Putamen (tissue), 1 donor: ENCODE data around the gene TMIE.

ENCODE experiments used
- DNase-seq: peaks from one replicate; pipeline ENCODE4 v3.0.0-alpha.2; 2016; ENCODE audit warnings: low spot score

The TMIE gene

DNA sequence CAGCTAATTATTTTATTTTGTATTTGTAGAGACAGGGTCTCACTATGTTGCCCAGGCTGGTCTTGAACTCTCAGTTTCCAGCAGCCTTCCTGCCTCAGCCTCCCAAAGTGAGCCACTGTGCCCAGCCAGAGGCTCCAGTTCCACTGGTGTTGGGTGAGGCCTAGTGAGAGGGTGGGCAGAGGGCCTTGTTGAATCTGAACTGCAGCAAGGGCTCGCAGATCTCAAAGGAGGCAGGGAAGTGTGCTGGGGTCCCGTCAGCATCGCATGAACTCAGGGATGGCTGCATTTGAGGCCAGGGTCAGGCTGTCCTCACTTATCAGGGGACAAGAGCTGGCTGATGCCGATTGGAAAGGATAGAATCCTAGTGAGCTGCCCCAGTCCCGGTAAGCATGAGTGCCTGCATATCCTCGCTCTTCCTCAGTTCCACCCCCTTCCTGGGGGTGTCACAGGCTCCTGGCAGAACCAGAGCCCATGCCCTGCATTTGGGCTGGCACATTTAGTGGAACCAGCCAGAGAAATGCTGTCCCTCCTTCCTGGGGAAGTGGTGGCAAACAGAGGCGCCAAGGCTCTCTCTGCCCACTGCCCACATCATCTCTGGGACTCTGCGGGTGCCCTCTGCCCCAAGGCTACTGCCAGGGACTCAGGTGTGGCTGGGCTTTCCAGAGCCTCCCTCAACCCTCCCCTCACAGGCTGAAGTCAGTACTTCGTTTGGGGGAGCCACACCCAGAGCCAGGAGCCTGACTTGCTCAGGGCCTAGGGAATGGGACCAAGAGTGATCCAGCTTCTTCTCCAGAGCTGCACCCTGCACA, 31.8 kb upstream of the TMIE start:
- no peak for DNase-seq

DNA sequence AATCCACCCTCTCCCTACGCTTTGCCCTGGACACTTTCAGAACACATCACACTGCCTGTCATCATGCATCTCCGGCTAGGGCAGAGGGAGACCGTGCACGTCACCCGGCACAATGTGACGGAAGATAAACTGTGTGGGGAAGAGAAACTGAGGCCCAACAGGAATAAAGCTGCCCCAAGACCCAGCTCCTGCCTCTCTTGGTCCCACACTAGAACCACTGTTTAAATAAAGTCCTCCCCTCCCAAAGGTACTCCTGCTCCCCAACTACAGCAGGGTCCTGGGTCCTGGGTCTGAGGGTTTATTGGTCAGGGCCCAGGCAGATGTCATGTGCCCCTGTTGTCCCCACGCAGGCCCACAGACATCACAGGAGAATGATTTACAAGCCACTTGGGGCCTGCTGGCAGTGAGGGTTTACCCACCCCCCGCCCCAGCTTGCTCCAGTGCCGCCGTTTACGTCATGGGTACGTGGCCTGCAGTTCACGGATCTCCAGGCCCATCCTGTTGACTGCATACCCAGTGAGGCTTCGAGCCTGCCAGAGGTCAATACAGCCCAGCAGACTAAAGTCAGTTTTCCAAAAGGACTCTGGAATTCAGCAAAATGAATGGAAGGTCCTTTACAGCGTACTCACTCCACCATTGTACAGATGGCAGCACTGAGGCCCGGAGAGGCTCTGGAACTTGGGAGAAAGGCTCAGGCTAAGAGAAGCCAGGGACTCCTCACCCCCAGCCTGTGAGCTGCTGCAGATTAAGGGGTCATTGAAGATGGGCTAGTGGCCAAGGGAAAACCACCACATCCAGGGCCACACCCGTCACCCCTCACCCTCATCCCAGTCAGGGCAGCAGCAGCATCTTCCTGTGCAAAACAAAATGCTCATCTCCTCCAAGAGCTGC, 30.9 kb upstream of the TMIE start:
- no peak for DNase-seq

DNA sequence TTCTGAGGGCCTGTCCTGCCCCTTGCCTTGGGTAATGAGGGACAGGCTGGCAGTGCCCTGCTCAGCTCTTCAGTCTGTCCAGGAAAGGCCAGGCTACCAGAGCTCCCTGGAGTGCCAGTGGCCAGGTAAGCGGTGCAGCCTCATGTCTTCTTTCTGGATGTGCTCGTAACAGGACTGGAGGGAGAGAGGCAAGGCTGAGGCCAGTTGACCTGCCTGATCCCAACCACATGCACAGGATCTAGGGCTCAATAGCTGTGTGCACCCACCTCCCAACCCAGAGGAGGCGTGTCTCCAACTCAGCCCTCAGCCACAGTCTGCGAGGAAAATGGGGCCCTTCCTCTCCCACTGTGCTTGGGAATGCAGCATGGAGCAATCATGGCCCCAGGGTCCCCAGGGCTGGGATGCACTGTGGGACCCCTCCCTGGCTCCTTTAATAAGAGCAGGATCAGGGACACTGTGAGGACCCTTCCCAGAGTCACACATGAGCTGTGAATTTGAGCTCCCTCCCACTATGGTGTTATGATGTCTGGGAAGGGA, 30.2 kb upstream of the TMIE start:
- DNase-seq = no peak

DNA sequence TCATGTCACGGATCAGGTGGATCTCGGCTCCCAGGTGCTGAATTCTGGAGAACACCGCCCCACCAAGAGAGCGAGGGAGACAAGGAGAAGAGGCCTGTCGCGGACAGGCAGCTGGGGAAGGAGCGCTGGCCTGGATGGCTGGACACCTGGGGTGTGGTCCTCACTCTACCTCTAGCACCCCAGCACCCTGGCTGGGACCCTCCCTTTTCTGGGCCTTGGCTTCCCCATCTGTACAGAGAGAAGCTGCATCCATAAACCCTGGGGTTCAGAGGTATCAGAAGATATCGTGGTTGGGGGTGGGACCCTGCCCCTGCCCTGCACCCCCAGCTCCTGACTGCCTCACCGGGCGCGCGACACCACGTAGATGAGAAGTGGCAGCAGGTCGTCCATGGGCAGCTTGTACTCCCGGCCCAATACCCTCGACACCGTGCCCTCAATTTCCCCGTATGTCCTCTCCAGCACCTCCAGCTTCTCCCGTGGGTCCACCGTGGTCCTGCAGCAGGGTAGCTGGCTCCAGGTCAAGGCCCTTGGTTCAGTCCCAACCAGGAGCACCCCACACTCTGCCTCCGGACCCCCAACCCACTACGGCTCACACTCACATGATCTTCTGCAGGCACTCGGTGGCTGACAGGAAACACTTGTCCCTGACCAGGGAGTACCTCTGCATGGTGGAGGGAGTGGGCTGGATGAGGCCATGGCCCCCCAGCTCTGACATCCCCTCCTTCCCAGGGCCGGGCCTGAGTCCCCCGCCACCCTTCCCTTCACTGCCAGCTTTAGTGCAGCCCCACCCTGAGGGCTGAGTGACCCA, 29.4 kb upstream of the TMIE start:
- DNase-seq = no peak

DNA sequence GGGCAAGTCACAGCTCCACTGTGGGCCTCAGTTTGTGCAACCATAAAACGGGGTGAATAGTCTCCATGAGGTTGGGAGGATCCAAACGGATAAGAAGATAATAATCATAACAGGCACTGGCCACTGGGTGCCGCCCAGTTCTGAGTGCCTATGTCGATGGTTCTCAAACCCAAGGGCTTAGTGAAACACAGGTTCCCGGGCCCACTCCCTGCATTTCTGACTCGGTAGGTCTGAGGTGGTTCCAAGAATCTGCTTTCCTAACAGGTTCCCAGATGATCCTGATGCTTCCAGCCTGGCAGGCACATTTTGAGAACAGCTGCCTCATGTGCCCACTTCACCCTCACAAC, 28.9 kb upstream of the TMIE start:
- no peak for DNase-seq

DNA sequence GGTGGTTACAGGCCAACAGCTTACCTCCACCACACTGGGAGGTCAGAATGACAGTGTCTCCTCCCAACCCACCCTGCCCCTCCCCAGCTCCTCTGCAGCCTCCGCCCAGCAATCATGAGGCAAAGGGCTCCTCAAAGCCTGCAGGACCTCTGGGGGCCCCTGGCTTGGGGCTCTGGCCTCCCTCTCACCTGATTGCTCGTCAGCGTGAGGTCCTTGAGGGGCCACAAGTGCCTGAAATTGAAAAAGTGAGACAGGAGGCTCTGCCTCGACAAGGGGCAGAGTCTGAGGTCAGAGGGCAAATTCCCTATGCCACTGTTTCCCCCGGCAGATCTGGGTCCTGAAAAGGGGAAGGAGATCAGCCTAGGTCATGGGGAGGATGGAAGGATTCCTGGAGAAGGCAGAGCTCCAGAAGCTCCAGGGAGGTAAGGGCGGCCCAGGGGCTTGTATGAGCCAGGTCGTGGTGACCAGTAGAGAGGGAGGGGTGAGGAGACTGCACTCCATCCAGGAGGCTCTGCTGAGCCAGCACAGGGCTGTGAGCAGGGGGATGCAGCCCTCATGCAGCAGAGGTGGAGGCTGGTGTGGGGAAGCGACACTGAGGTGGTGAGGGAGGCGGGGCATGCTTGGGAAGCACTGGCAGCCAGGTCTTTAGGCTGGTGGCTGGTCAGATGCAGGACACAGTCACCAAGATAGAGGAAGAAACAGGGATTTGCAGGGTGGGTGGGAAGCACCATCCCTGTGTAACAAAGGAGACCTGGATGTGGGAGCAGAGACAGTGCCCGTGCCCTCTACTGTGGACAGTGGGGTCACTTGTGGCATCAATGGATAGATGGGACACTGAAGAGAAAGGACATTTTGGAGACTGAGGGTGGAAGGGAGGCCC, 27.8 kb upstream of the TMIE start:
- DNase-seq = no peak

DNA sequence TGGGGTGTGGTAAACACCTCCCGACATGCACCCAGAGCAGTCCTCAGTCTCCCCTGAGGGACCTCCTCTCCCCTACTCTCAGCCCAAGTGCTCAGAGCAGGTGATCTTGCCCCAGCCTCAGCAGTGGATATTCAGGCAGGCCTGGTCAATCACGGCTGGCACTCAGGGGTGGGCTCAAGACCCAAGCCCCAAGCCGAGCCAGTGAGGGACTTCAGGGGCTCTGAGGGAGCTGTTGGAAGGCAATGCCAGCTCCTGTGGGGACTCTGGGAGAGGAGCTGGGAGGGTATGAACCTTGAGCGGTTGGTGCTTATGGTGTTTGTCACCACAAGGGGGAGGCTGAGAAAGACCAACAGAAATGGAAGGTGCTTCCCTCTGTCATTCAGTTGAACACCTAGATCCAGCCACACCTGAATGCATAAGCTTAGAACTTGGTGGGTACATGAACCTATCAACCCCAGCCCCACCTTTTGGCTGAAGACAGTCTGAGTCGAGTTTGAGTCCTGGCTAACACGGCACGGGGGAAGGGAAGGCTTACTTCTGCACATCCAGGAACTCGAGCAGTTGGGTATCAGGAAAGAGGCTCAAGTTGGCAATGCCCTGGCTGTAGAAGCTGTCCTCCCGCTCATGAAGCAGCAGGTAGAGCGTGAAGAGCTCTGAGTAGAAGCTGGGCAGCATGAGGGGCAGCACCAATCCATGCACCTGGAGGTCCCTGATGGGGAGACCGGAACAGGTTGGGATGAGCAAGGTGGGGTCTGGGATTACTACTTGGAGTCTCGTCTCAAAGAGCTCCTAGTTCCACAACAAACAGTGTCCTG, 27.0 kb upstream of the TMIE start:
- DNase-seq = no peak

DNA sequence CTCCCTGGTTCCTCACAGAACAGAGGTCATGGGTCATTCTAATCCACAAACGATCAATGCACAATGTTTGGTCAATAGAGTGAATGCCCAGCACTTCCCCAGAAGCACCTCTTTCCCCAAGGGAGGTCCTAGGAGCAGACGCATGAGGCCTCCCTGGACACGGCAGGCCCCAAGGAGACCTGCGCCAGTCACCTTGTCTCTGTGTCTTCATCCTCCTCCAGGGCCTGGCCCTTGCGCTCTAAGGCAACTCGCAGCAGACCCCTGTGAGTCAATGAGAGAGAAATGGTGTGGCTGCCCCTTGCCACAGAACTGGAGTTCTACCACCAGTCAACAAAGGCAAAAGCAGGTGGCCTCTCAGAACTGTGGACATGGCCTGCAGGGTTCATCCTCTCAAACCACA, 25.8 kb upstream of the TMIE start:
- DNase-seq = no peak

DNA sequence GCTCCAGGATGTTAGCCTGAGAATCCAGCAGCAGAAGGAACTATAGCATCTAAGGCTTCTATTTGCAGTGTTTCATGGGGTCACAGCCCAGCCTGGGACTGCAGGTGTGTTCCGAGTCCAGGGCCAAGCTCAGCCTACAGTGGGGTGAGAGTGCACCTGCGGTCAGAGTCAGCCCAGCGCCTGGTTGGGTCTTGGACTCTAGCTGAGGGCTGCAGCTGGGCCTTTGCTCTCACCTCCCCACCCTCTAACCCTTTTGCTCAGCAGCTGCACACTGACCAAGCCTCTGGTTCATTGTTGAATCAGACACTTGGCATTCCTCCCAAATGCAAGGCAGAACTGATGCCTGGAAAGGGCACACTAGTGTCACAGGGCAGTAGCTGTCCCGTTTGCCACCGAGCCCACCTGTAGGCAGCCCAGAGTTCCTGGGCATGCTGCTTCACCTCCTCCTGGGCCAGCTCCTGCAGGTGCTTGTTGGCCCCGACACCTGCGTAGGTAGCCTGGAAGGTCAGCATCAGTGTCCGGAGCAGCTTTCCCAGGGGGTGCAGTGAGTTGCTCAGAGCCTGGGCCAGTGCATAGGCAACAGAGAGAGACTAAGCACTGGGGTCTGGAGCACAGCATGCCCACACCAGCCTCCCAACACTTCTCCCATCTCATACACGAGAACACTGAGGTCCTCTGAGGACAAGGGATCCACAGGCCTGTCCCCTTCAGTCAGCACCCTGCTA, 25.2 kb upstream of the TMIE start:
- DNase-seq = peak; percentile 30

DNA sequence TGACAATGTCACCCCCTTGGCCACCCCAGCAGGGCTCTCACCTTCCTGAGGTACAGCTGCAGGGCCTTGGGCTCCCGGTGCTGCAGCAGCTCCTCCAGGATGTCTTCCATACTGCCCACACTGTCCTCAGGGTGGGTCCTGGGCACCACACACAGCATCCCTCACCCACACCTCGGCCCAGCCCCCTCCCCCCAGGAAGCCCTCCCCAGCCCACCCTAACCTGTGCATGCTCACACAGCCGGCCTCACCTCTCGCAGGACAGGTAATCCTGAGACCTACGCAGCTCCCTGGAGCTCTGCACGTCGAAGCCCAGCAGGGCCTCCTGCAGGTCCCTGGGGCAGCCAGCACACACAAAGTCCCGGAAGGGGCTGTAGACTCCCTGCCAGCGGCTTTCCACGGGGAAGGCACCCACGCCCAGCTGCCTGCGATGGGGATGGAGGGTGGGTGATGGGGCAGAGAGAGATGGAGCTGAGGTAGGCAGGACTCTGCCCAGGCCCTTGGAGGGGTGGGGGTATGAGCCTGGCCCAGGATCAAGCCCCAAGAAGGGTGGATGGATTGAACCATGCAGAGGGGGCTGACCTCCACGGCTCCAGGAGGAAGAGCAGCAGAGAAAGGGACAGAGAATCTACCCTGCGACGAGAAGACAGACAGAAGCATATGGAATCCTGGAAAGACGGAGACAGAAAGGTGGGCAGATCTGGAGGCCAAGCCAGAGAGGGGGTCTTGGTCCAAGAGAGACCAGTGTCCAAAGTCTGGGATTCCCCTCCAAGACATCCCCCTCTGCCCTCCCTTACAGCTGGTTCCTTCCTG, 24.4 kb upstream of the TMIE start:
- no peak for DNase-seq

DNA sequence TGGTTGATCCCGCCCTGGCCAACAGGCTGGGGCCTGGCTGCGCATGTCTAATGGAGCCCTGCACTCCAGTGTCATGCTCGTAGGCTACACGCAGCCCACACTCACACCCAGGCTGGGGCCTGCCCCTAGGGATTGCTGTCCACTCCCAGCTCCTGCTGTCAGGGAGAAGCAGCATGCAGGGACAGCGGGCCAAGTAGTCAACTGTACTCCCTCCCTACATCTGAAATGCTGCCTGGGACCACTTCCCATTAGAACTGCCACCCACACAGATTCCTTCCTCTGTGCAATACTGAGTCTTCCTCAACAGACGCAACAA, 23.8 kb upstream of the TMIE start:
- no peak for DNase-seq

DNA sequence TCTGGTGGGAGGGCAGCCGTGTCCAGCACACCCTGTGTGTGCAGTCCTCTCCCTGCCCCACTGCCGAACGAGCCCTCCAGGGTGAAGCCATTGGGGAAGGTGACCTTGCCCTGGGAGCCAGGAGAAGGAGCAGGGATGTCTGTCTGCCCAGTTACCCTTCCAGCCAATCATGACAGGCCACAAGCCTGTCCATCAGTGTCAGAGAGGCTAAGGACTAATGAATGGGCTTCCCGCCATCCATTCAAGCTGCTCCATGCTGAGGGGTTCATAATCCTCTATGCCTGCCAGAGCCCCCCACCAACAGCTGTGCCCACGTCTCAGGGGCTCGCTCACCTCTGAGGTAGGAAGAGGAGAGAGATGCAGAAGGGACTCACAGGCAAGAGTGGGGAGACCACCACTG, 22.9 kb upstream of the TMIE start:
- DNase-seq = no peak

DNA sequence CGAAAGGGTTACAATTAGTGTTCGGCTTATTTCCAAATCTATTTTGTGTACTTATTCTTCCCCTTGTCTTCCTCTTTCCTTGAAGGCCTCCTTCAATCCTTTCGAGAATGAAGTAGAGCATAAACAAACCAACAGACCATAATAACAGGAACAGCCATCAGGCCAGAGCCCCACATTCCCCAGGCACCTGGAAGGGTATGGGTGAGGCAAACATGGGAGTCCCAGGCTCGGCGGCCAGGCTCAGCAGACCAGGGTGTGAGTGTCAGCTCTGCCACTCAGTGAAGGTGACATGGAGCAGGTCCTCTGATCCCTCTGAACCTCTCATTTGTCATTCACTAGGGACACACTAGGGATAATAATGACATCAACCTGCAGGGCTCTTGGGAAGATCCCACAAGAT, 21.5 kb upstream of the TMIE start:
- no peak for DNase-seq

DNA sequence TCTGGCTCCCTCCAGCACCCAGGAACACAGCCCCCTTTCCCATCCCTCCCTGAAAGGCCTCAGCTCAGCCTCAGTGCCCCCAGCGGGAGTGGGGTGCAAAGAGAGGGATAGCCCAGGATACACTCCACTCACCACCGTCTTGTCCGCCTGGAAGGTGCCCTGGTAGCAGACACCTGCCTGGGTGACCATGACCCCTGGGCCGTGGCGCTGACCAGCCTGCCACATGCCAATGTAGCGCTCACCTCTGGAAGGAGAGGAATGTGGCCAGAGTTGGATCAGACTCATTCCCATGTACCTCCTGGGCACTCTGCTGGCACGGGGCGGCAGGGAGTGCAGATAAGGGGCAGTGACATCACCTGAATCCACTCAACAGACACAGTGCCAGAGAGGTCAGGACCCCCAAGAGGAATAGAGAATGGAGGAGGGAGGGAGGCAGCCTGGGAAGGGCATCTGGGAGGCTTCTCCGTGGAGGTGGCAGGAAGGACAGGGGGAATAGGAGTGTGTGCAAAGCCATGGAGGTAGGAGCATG, 20.8 kb upstream of the TMIE start:
- DNase-seq = no peak

DNA sequence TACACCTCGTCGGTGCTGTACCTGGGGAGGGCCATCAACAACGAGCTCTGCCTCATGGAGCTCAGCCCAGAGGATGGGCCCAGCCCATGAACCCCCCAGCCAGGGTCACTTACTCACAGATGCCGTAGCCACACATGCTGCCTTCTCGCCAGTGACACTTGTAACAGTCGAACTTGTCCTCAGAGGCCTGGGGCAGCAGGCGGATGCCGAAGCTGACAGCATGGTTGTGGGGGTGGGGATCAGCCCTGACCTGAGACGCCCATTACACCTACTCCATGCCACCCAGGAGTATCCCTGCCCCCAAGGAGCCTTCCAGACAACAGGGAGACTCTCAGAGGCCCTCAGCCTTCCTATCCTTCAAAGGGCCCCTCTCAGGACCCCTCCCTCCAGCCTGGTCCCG, 19.8 kb upstream of the TMIE start:
- no peak for DNase-seq

DNA sequence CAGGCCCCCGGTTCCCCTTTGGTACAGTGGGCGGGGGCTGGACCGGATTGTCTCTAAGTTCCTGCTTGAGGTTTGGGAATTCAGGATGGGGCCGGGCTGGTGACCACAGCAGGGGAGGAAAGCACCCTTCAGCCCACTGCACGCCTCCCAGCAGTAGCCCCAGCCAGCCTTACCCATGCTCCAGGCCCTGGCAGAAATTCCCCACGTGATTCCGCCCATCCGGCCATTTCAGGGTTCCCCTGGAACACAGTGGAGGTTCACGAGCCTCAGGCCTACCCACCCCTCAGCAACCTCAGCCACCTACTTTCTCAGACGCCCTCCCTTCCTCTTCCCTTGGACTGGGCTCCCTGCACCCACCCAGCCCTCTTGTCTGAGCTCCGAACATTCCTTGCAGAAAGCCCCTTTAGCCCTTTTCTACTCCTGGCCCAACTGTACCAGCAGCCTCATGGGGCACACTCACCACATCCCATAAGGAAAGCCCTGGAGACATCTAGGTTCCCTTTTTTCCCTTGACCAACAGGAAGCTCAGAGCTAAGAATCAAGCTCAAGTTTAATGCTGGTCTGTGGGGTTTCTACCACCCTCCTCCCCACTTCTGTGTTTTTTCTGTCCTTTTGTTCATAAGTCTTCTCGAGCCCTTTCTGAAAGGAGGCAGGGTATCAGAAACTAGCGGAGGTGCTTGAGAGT, 19.2 kb upstream of the TMIE start:
- no peak for DNase-seq

DNA sequence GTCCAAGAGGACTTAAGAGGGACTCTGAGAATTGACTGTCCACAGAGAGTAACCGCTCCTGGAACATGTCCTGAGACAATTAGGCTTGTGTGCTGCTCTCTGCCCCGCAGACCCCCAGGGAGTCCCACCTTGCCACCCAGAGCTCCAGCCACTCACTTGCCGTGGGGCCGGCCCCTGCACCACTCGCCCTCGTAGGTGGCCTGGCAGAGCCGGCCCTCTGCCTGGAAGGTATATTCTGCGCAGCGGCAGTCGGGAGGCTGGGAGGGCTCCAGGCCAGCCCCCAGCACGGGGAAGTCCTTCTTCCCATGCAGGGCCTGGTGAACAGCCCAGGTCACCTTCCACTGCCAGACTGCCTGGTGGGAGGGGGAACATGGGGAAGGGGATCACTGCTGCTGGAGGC, 18.2 kb upstream of the TMIE start:
- no peak for DNase-seq

DNA sequence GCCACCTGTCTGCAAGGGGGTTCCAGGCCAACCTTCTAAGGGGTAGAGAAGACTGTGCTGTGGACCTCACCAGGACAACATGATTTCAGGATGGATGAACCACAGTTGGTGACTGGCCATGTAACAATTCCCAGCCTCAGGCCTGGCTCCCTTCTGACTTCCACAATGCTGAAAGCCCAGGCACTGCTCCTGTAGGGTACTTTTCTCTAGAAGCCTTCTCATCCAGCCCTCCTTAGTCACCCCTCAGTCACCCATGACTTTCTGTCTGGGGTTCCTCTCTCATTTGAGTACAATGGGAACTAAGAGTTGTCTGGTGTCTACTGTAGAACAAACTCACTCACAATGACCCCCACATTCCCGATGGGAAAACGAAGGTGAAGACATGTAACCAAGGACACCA, 16.3 kb upstream of the TMIE start:
- no peak for DNase-seq
